ENCODE results near the gene CRACR2B.

Gene CRACR2B

GRCh38 chr11:827897-828192 lies at the start of gene CRACR2B:
Gene CRACR2B (plus strand): TSS chr11:827919. CDS start chr11:828608, 689 bp downstream.
- ChIA-PET POLR2A (interaction anchor here (6.2 kb wide), 1 partner anchor 8 kb away, joined by 35 read pairs; the partner anchor contains the start of gene PNPLA2), CTCF (interaction anchor here (1.6 to 2.9 kb wide), 3 partner anchors 9 to 223 kb away, joined by 4 to 11 read pairs (median 4); partner anchors contain the start of gene PNPLA2)
- no peak for DNase-seq (ENCODE audit: extremely low spot score)
- TF ChIP-seq CTCF (IDR thresholded peaks at IDR 0.05; ENCODE audit: control extremely low read depth, extremely low read depth, low read depth, missing control alignments) = no peak

GRCh38 chr11:778976-779954 lies 48.5 kb upstream of the CRACR2B start:
- DNase-seq (ENCODE audit: extremely low spot score) = no peak
- POLR2A ChIA-PET = no interaction called here
- TF ChIP-seq CTCF (IDR thresholded peaks at IDR 0.05; ENCODE audit: control extremely low read depth, extremely low read depth, low read depth, missing control alignments) = no peak
- CTCF ChIA-PET = interaction anchor here (2.7 kb wide), 1 partner anchor 11 kb away, joined by 10 read pairs; the partner anchor contains the start of gene CEND1

GRCh38 chr11:779955-780532 lies 47.7 kb upstream of the CRACR2B start:
- no peak for TF ChIP-seq CTCF (IDR thresholded peaks at IDR 0.05; ENCODE audit: control extremely low read depth, extremely low read depth, low read depth, missing control alignments)
- ChIA-PET CTCF (no interaction called here), POLR2A (no interaction called here)
- no peak for DNase-seq (ENCODE audit: extremely low spot score)

- DNase-seq (ENCODE audit: extremely low spot score) = no peak
- TF ChIP-seq CTCF (IDR thresholded peaks at IDR 0.05; ENCODE audit: control extremely low read depth, extremely low read depth, low read depth, missing control alignments) = no peak
- CTCF ChIA-PET = interaction anchor here (1.5 to 2.0 kb wide), 2 partner anchors 14 to 47 kb away, joined by 4 to 12 read pairs; no protein-coding TSS in a partner anchor
- POLR2A ChIA-PET = no interaction called here
Measured at GRCh38 chr11:782264-783174, 45.2 kb upstream of the CRACR2B start.

- ChIA-PET CTCF (interaction anchor here (0.7 to 2.0 kb wide), 3 partner anchors 13 to 59 kb away, joined by 3 to 12 read pairs (median 4); partner anchors contain the start of gene TSPAN4), POLR2A (no interaction called here)
- DNase-seq (ENCODE audit: extremely low spot score) = no peak
- peak; percentile 35 for TF ChIP-seq CTCF (IDR thresholded peaks at IDR 0.05; ENCODE audit: control extremely low read depth, extremely low read depth, low read depth, missing control alignments)
Measured at GRCh38 chr11:783581-784015, 44.1 kb upstream of the CRACR2B start.

Data from GM10248 (cell line).